Measurements from ENCODE around the gene MPPED1.

- TF ChIP-seq CTCF (conservative IDR thresholded peaks at IDR 0.05; ENCODE audit: low read depth, low read length) (no peak), EZH2 (IDR thresholded peaks at IDR 0.05; ENCODE audit: borderline replicate concordance, low read depth, low read length, poor library complexity, severe bottlenecking) (no peak)
Measured at GRCh38 chr22:43364169-43364435, 47.7 kb upstream of the MPPED1 start.

Measured in A673 (cell line).